GM23338 (cell line): ENCODE data around the gene ZNF324. TPM values are rescaled to one million over a fixed set of nuclear protein-coding genes. Genes with fewer than 3 reads are reported as not detected.
A peak's percentile ranks its signal among the peaks of the same experiment; 100 is the strongest.
"Not testable (repeated sequence)": the region's sequence is repeated elsewhere in the genome, so short reads cannot be mapped to it uniquely, and the experiment has no call there.

ENCODE experiments used
- ATAC-seq: fragments of 200-7000 bp; cut with Tn5 transposase; 3 replicates; pipeline ENCODE4 v1.9.1; 2020
- DNase-seq: peaks from one replicate; pipeline ENCODE4 v3.0.0-alpha.2; 2015; ENCODE audit warnings: low spot score
- H2AFZ ChIP-seq: fragments of 200-600 bp; sonication (generic); 2 replicates; pipeline ENCODE4 v1.8.0; 2016; ENCODE audit warnings: antibody characterized with exemption, mild to moderate bottlenecking, moderate library complexity
- H3F3A ChIP-seq: fragments of 200-600 bp; sonication (generic); replicated peaks from 2 replicates; pipeline ENCODE4 v1.8.0; 2017; ENCODE audit warnings: antibody characterized with exemption, mixed run types, low read depth
- H3K27ac ChIP-seq: fragments of 200-600 bp; sonication (generic); 2 replicates; pipeline ENCODE4 v1.6.1; 2016; ENCODE audit warnings: low read depth
- H3K27me3 ChIP-seq: fragments of 200-600 bp; sonication (generic); 2 replicates; pipeline ENCODE4 v1.8.0; 2016; ENCODE audit warnings: mild to moderate bottlenecking, mixed run types, moderate library complexity; ENCODE audit not compliant: insufficient read depth
- H3K36me3 ChIP-seq: fragments of 200-600 bp; sonication (generic); 2 replicates; pipeline ENCODE4 v1.8.0; 2016; ENCODE audit warnings: mild to moderate bottlenecking; ENCODE audit not compliant: insufficient read depth
- H3K4me1 ChIP-seq: fragments of 200-600 bp; sonication (generic); 2 replicates; pipeline ENCODE4 v1.8.0; 2016; ENCODE audit warnings: mild to moderate bottlenecking, moderate library complexity; ENCODE audit not compliant: insufficient read depth
- H3K4me2 ChIP-seq: fragments of 200-600 bp; sonication (generic); 2 replicates; pipeline ENCODE4 v1.7.1; 2017; ENCODE audit warnings: mixed run types
- H3K4me3 ChIP-seq: fragments of 200-600 bp; sonication (generic); 2 replicates; pipeline ENCODE4 v1.6.1; 2016; ENCODE audit warnings: mixed run types
- H3K79me2 ChIP-seq: fragments of 200-600 bp; sonication (generic); replicated peaks from 2 replicates; pipeline ENCODE4 v1.8.0; 2017; ENCODE audit warnings: mild to moderate bottlenecking; ENCODE audit not compliant: insufficient read depth
- H3K9me2 ChIP-seq: fragments of 200-600 bp; sonication (generic); 2 replicates; pipeline ENCODE4 v1.8.0; 2017; ENCODE audit not compliant: insufficient read depth
- H4K20me1 ChIP-seq: fragments of 200-600 bp; sonication (generic); replicated peaks from 2 replicates; pipeline ENCODE4 v1.8.0; 2017; ENCODE audit warnings: mild to moderate bottlenecking; ENCODE audit not compliant: insufficient read depth
- H3K27ac Mint-ChIP-seq: 2 replicates; pipeline ENCODE4 v1.8.0; 2020; ENCODE audit warnings: inconsistent platforms, mild to moderate bottlenecking, moderate library complexity, mixed read lengths
- H3K27me3 Mint-ChIP-seq: 3 replicates; pipeline ENCODE4 v1.8.0; 2022; ENCODE audit warnings: low read depth, mild to moderate bottlenecking, moderate library complexity, mixed read lengths, inconsistent platforms; ENCODE audit not compliant: insufficient read depth, poor library complexity
- H3K36me3 Mint-ChIP-seq: 3 replicates; pipeline ENCODE4 v1.8.0; 2021; ENCODE audit warnings: low read depth, mild to moderate bottlenecking, inconsistent platforms, moderate library complexity, mixed read lengths
- H3K4me1 Mint-ChIP-seq: 3 replicates; pipeline ENCODE4 v1.8.0; 2020; ENCODE audit warnings: mild to moderate bottlenecking, inconsistent platforms, mixed read lengths
- H3K4me3 Mint-ChIP-seq: 3 replicates; pipeline ENCODE4 v1.8.0; 2021; ENCODE audit warnings: moderate library complexity, mild to moderate bottlenecking, inconsistent platforms, mixed read lengths
- H3K9me3 Mint-ChIP-seq: 3 replicates; pipeline ENCODE4 v1.8.0; 2020; ENCODE audit warnings: moderate library complexity, mild to moderate bottlenecking, inconsistent platforms, mixed read lengths
- CREB1 ChIP-seq: fragments of 250-450 bp; sonication (Bioruptor Pico); IDR thresholded peaks from 2 replicates; pipeline ENCODE4 v1.5.0; 2020; ENCODE audit warnings: low read depth, mild to moderate bottlenecking, moderate library complexity
- EZH2 ChIP-seq: fragments of 200-600 bp; sonication (generic); IDR thresholded peaks from one replicate; pipeline ENCODE4 v1.8.0; 2017; ENCODE audit warnings: antibody characterized with exemption, mild to moderate bottlenecking, low read depth; ENCODE audit not compliant: unreplicated experiment
- EZH2phosphoT487 ChIP-seq: fragments of 200-600 bp; sonication (generic); IDR thresholded peaks from one replicate; pipeline ENCODE4 v1.8.1; 2018; ENCODE audit warnings: antibody characterized with exemption; ENCODE audit not compliant: unreplicated experiment
- JUNB ChIP-seq: IDR thresholded peaks from one replicate; pipeline ENCODE4 v1.6.1; 2016; ENCODE audit warnings: antibody characterized with exemption; ENCODE audit not compliant: unreplicated experiment
- NANOG ChIP-seq: IDR thresholded peaks from 2 replicates; pipeline ENCODE4 v1.6.1; 2016; ENCODE audit warnings: antibody characterized with exemption, borderline replicate concordance
- STAT1 ChIP-seq: IDR thresholded peaks from one replicate; pipeline ENCODE4 v1.6.1; 2016; ENCODE audit warnings: antibody characterized with exemption; ENCODE audit not compliant: unreplicated experiment
- ZNF114 ChIP-seq: fragments of 250-450 bp; sonication (Bioruptor Pico); IDR thresholded peaks from 2 replicates; pipeline ENCODE4 v1.5.0; 2020; ENCODE audit warnings: mild to moderate bottlenecking, moderate library complexity
- ZNF331 ChIP-seq: fragments of 250-450 bp; sonication (Bioruptor Pico); IDR thresholded peaks from 2 replicates; pipeline ENCODE4 v1.5.0; 2020; ENCODE audit warnings: low read depth, mild to moderate bottlenecking, moderate library complexity
- ZNF462 ChIP-seq: fragments of 250-450 bp; sonication (Bioruptor Pico); IDR thresholded peaks from 2 replicates; pipeline ENCODE4 v1.5.0; 2020; ENCODE audit warnings: mild to moderate bottlenecking, moderate library complexity
- polyA plus RNA-seq: library from polyadenylated mRNA; unstranded; fragments of >200 nt; fragmentation: Nextera tagmentation; extraction: Ambion mirVana; gene quantifications from 2 replicates; pipeline ENCODE4 v1.2.1, GENCODE V29; 2016
- total RNA-seq: library from RNA; depleted of rRNA; stranded (reverse); fragments of >200 nt; shearing (Covaris generic); gene quantifications from 2 replicates; pipeline ENCODE4 v1.2.3, GENCODE V29; 2014
- TF ChIP-seq, protein P1 (sequence below): IDR thresholded peaks from one replicate; pipeline ENCODE4 v1.6.1; 2018; ENCODE audit warnings: antibody characterized with exemption; ENCODE audit not compliant: unreplicated experiment
- TF ChIP-seq, protein P2 (sequence below), 2 experiments: fragments of 200-600 bp in 1 of 2; sonication (generic) in 1 of 2; conservative IDR thresholded peaks; 2 replicates each; pipeline versions ENCODE4 v1.5.1 to v1.6.1; 2016 to 2017; ENCODE audit warnings: antibody characterized with exemption in 2 of 2, low read depth in 2 of 2, mild to moderate bottlenecking in 2 of 2, moderate library complexity in 1 of 2

ZNF324 gene
- total and polyA plus RNA-seq, 2 experiments from 2014 or later, result 3.9 to 15.0 TPM

- H2AFZ ChIP-seq, H3K4me1 ChIP-seq, H3K27ac ChIP-seq, H3K4me2 ChIP-seq, DNase-seq, H3K4me1 Mint-ChIP-seq, H3K4me3 Mint-ChIP-seq, H3K79me2 ChIP-seq, H3K9me2 ChIP-seq, ATAC-seq, H4K20me1 ChIP-seq, H3K36me3 ChIP-seq, H3K4me3 ChIP-seq, H3F3A ChIP-seq, H3K27ac Mint-ChIP-seq: not testable (repeated sequence)
- H3K27me3 Mint-ChIP-seq, result peaks cover 29% of the 10 kb centered on the region
- peaks cover 20% of the 10 kb centered on the region for H3K27me3 ChIP-seq
- H3K9me3 Mint-ChIP-seq, result peaks cover 48% of the 10 kb centered on the region
- peaks cover 21% of the 10 kb centered on the region for H3K36me3 Mint-ChIP-seq
Measured at GRCh38 chr19:58449980-58450379, 16.9 kb upstream of the ZNF324 start.

- Mint-ChIP-seq H3K36me3 (peaks cover 21% of the 10 kb centered on the region), H3K4me1 (peaks cover 5% of the 10 kb centered on the region; the same call in 2 of the 3 replicates), H3K9me3 (peaks cover 48% of the 10 kb centered on the region), H3K27ac (no peak overlapping the region), H3K27me3 (peaks cover 29% of the 10 kb centered on the region), H3K4me3 (peak overlapping the region; percentile 82)
- Histone ChIP-seq H3K27me3 (peaks cover 20% of the 10 kb centered on the region), H3K4me3 (peak overlapping the region; percentile 77), H3F3A (0 out of 2 replicates have a peak, but pooled peaks cover 3% of the 10 kb centered on the region), H2AFZ (peak overlapping the region; percentile 99), H3K9me2 (0 out of 2 replicates have a peak, but pooled peaks cover 6% of the 10 kb centered on the region), H4K20me1 (no peaks in the 10 kb centered on the region), H3K4me2 (peak overlapping the region; percentile 90), H3K27ac (no peak overlapping the region), H3K4me1 (no peaks in the 10 kb centered on the region; the same call in 1 of the 2 replicates), H3K79me2 (no peaks in the 10 kb centered on the region), H3K36me3 (no peaks in the 10 kb centered on the region; the same call in 1 of the 2 replicates)
- DNase-seq, result no peak
- peak; percentile 54 for ATAC-seq
- TF ChIP-seq EZH2, result no peak
- no peak for TF ChIP-seq STAT1
- no peak for TF ChIP-seq ZNF462 (CRISPR knock-in tag)
- TF ChIP-seq JUNB, result no peak
- no peak for TF ChIP-seq CREB1
- no peak for TF ChIP-seq EZH2phosphoT487
- no peak for TF ChIP-seq ZNF114
- TF ChIP-seq, protein P1, sequence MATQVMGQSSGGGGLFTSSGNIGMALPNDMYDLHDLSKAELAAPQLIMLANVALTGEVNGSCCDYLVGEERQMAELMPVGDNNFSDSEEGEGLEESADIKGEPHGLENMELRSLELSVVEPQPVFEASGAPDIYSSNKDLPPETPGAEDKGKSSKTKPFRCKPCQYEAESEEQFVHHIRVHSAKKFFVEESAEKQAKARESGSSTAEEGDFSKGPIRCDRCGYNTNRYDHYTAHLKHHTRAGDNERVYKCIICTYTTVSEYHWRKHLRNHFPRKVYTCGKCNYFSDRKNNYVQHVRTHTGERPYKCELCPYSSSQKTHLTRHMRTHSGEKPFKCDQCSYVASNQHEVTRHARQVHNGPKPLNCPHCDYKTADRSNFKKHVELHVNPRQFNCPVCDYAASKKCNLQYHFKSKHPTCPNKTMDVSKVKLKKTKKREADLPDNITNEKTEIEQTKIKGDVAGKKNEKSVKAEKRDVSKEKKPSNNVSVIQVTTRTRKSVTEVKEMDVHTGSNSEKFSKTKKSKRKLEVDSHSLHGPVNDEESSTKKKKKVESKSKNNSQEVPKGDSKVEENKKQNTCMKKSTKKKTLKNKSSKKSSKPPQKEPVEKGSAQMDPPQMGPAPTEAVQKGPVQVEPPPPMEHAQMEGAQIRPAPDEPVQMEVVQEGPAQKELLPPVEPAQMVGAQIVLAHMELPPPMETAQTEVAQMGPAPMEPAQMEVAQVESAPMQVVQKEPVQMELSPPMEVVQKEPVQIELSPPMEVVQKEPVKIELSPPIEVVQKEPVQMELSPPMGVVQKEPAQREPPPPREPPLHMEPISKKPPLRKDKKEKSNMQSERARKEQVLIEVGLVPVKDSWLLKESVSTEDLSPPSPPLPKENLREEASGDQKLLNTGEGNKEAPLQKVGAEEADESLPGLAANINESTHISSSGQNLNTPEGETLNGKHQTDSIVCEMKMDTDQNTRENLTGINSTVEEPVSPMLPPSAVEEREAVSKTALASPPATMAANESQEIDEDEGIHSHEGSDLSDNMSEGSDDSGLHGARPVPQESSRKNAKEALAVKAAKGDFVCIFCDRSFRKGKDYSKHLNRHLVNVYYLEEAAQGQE, result no peak
- TF ChIP-seq, protein P2, sequence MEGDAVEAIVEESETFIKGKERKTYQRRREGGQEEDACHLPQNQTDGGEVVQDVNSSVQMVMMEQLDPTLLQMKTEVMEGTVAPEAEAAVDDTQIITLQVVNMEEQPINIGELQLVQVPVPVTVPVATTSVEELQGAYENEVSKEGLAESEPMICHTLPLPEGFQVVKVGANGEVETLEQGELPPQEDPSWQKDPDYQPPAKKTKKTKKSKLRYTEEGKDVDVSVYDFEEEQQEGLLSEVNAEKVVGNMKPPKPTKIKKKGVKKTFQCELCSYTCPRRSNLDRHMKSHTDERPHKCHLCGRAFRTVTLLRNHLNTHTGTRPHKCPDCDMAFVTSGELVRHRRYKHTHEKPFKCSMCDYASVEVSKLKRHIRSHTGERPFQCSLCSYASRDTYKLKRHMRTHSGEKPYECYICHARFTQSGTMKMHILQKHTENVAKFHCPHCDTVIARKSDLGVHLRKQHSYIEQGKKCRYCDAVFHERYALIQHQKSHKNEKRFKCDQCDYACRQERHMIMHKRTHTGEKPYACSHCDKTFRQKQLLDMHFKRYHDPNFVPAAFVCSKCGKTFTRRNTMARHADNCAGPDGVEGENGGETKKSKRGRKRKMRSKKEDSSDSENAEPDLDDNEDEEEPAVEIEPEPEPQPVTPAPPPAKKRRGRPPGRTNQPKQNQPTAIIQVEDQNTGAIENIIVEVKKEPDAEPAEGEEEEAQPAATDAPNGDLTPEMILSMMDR (conservative IDR thresholded peaks at IDR 0.05; ENCODE audit: low read depth in 2 of 2), result no peak
- TF ChIP-seq ZNF331 (CRISPR knock-in tag), result no peak
- no peak for TF ChIP-seq NANOG
Measured at GRCh38 chr19:58450856-58451357, 16.0 kb upstream of the ZNF324 start.
